NOMO-1 treated with dmso at 0.1 percent for 144 hours (cell line): ENCODE data around the gene FARS2.
A peak's percentile ranks its signal among the peaks of the same experiment; 100 is the strongest.

Source experiments
- DNase-seq: peaks from one replicate; lab custom pipeline; 2025; ENCODE audit not compliant: unreplicated experiment; lab: John Stamatoyannopoulos, UW

The FARS2 gene

GRCh38 chr6:5710936-5711335, 449.6 kb downstream of the FARS2 start:
- DNase-seq: no peak

GRCh38 chr6:5712349-5713215, 451.3 kb downstream of the FARS2 start:
- no peak for DNase-seq

GRCh38 chr6:5713519-5713918, 452.2 kb downstream of the FARS2 start:
- DNase-seq: no peak

GRCh38 chr6:5718231-5718947, 457.1 kb downstream of the FARS2 start:
- DNase-seq: peak; percentile 42

GRCh38 chr6:5723841-5724691, 462.8 kb downstream of the FARS2 start:
- DNase-seq: peak; percentile 87

- DNase-seq: no peak
These were observed 463.6 kb downstream of the FARS2 start for GRCh38 chr6:5724911-5725310.

GRCh38 chr6:5726976-5727718, 465.8 kb downstream of the FARS2 start:
- no peak for DNase-seq

- DNase-seq: no peak
These were observed 467.2 kb downstream of the FARS2 start for GRCh38 chr6:5728351-5729079.

- DNase-seq: no peak
These were observed 467.7 kb downstream of the FARS2 start for GRCh38 chr6:5729080-5729434.

- DNase-seq: no peak
These were observed 468.7 kb downstream of the FARS2 start for GRCh38 chr6:5729813-5730517.

GRCh38 chr6:5730585-5731263, 469.4 kb downstream of the FARS2 start:
- DNase-seq: no peak

GRCh38 chr6:5731435-5731834, 470.1 kb downstream of the FARS2 start:
- no peak for DNase-seq

GRCh38 chr6:5732496-5732895, 471.2 kb downstream of the FARS2 start:
- no peak for DNase-seq

GRCh38 chr6:5736016-5736738, 474.9 kb downstream of the FARS2 start:
- DNase-seq: no peak

- no peak for DNase-seq
These were observed 476.1 kb downstream of the FARS2 start for GRCh38 chr6:5737460-5737859.

GRCh38 chr6:5738211-5738610, 476.9 kb downstream of the FARS2 start:
- DNase-seq: no peak

GRCh38 chr6:5744497-5744896, 483.2 kb downstream of the FARS2 start:
- no peak for DNase-seq

- DNase-seq: no peak
These were observed 483.8 kb downstream of the FARS2 start for GRCh38 chr6:5745081-5745480.
